ENCODE data around the gene PTPRU.
"Not testable (repeated sequence)": the region's sequence is repeated elsewhere in the genome, so short reads cannot be mapped to it uniquely, and the experiment has no call there.

PTPRU gene

DNA sequence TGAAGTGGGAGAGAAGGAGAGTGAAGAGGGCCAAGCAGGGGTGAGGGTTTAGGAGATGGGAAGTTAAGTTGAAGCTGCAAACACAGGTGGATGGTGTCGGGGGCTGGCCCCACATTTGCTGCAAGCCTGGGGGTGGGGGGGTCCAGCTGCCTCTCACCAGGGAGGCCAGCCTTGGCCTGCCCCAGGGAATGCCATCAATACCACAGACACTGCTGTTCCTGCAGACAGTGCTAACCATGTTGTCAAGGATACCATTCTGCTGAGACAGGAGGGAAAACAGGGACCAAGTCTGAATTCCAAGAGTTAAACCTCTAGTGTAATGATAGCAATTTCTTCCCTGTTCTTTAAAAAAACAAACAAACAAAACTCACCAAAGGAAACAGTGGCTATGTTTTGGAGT lies 13.6 kb upstream of the PTPRU start:
- DNase-seq: no peak

DNA sequence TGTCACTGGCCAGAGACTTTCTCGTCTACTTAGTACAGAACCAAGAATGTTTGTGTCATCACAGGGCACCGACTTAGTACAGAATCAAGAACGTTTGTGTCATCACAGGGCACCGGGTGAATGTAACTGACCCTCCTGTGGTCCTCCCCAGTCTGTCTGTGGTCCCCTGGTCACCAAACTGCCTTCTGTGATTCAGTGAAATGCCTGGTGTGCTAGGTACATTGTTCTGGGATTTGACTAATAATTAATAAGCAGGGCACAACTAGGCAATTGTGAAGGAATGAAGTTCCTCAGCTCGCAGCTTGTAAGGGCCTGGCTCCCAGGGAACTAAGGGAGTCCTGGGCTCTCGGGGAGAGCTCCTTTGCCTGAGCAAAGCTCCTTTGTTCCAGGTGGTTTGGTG lies 12.8 kb upstream of the PTPRU start:
- DNase-seq: no peak

DNA sequence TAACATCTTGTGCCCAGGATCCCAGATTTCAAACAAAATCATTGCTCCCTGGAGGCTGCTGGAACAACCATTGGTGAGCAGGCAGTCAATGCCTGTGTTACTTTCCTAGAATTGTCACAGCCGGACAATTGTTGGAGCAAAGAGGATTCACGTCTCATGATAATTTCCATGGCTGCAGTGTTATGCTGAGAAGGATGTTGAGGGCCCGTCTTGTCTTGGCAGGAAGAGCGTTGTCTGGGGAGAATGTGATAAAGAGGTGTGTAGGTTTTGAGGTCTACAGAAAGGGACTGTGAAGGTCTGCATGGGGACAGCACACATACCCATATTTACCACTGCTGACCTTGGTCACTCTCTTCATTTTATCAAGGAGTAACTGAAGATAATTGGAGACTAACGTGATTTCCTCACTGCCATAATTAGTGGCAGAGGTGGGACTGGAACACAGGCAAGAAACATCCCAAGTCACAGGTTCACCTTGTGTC lies 11.9 kb upstream of the PTPRU start:
- no peak for DNase-seq

DNA sequence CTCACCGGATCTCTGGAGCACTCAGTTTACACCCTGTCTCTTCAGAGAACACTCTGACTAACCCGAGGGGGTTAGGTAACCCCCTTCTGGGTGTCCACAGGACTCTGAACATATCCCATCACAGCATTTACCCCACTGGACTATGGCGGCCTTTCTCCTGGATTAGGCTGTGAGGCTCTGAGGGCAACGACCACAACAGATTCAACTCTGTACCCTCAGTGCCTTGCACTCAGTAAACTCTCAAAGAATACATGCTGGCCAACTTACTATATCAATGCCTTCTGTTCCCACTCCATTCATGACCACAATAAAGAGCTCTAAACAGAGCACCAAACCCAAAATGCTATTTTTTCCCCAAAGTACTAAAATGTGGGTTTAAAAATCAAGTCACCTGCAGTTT lies 11.0 kb upstream of the PTPRU start:
- DNase-seq: no peak

DNA sequence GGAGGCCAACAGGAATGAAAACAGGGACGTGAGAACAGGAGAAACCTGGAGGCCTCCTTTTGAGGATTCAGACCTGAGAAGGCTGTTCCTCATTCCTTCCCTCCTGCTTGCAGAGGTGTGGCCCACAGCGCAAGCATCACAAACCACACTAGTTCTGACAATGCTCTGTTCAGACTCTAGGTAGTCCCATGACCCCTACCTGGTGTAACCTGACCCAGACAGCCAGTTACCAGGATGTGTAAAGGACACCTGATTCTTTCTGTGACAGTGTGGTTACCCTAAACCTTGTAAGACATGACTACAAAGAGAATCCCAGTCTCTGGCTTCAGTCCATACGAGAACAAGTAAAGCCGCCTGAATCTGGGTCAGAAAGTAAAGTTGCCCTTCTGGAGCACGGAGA lies 8.8 kb upstream of the PTPRU start:
- DNase-seq: no peak

DNA sequence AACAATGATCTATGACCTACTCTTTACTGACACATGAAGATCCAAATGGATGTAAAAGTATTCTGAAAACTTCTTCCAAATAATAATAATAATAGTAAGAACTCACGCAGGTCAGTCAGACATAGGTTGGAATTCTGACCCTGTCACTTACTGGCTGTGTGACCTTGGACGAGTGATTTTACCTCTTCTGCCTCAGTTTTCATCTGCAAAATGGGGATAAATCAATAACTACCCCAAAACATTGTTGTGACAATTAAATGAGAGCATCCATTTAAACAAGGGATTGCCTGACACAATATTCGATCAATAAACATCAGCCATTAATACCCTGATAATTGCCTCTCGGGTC lies 6.1 kb upstream of the PTPRU start:
- no peak for DNase-seq

DNA sequence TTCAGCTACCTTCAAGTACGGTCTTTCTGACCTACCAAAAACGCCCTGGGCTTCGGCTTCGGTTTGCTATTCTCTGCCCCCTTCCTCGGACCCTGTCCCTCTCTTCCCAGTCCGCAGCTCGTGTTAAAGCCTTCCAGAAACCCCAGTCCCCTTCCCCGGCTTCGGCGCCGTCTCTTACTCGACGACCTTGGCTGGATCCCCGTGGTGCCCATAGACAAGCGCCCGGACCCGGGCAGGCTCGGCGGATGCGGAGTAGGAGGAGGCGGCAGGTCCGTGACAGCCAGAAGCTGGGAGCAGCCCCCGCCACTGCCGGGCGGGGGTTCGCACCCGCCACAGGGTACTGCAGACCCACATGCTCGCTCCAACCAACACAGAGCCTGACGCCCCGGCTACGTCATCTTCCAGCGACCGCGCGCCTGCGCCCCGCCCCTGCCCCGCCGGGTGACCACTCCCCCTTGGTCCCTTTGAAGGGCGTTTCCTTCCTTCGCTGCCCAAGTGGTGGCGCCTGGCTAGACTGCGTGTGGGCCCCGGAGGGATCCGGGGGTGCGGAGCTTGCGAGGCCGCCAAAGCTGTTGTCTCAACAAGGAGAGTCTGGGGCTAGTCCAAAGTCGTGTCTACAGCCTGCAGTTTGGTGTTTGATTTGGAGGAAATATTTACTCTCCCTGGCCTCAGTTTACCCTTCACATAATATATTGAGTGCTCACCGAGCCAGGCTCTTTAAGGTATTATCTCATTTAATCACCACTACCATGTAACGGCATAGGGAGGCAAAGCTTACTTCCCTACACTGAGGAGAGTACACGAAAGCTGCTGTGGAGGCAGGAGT lies 5.6 kb upstream of the PTPRU start, which contains the start of gene MECR:
Gene MECR, minus strand, starts transcription at position 382 of the 826 bp plus-strand sequence. Its CDS starts 28 bp downstream, at position 354.
- DNase-seq: peak; percentile 93

DNA sequence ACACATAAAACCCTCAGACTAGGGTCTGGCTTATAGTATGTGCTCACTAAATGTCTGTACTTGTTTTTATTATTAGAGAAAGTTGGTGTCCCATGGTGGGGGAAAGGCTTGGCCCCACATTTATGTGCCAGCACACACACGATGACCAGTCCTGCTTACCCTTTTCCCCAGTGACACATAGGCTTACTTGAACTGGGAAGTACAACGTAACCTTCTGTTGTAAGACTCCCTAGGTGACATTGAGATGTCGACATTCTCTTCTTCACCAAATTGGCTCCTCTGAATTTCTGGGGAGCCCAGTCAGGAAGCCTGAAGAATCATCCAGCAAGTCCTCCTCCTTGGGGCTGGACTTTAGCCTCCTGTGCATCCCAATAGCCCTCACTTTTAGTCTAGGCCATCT lies 3.9 kb upstream of the PTPRU start:
- no peak for DNase-seq

DNA sequence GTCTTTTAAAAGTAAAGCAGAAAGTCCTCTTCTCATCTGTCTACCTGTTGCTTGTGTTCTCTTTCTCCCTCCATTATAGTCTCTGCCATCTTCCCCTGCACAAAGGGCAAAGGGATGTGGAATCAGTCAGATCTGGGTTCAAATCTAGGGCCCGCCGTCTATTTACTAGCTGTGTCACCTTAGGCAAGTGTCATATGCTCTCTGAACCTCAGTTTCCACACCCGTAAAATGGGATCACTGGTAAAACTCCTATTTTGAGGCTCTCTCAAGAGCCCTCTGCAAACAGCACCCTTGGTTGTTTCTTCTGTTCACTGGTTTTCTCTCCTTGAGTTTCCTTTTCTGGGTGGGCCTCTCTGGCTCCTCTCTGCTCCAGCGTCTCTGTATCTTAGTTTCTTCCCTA lies 2.6 kb upstream of the PTPRU start:
- DNase-seq: no peak

DNA sequence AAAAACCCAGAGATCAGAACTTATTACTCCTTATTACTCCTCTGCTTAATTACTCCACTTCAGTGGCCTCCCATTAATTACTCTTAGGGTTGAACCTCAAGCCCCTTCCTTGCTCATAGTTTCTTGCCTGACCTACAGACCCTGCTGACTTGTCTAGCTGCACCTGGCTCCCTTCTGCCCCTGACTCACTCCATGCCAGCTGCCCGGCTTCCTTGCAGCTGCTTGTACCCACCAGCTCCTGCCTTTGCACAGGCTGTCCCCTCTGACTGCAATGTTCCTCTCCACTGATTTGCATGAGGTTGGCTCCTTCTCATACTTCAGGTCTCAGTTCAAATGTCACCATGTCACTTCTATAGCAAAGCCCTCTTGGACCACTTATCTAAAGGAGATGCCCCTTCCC lies 1.9 kb upstream of the PTPRU start:
- no peak for DNase-seq

DNA sequence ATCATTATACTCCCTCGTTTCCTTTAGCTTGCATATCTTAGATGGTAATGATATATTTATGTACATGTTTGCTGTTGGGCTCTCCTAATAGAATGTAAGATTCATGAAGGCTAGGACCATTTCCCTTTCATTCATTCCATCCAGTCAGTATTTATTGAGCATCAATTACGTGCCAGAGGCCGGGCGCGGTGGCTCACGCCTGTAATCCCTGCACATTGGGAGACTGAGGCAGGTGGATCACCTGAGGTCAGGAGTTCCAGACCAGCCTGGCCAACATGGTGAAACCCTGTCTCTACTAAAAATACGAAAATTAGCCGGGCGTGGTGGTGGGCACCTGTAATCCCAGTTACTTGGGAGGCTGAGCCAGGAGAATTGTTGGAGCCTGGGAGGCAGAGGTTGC lies 1.4 kb upstream of the PTPRU start:
- DNase-seq: not testable (repeated sequence)

DNA sequence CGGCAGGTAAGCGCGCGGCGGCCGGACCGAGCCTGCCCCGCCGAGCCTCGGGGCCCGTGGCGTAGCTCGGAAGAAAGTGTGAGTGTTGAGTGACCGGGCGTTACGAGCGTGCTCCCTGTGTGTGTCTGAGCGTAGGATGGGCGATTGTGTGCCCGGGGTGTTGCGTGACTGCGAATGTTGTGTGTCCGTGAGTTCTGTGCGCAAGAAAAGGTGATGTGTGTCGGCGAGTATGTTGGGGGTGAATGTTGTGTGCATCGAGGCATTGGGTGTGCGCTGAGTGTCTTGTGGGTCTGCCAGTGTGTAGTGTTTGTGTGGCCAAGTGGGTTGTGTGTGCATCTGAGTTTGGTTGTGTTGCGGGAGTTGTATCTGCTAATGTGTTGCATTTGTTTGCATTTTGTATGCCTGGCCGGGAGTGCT lies 398 bp downstream of the PTPRU start:
- no peak for DNase-seq

DNA sequence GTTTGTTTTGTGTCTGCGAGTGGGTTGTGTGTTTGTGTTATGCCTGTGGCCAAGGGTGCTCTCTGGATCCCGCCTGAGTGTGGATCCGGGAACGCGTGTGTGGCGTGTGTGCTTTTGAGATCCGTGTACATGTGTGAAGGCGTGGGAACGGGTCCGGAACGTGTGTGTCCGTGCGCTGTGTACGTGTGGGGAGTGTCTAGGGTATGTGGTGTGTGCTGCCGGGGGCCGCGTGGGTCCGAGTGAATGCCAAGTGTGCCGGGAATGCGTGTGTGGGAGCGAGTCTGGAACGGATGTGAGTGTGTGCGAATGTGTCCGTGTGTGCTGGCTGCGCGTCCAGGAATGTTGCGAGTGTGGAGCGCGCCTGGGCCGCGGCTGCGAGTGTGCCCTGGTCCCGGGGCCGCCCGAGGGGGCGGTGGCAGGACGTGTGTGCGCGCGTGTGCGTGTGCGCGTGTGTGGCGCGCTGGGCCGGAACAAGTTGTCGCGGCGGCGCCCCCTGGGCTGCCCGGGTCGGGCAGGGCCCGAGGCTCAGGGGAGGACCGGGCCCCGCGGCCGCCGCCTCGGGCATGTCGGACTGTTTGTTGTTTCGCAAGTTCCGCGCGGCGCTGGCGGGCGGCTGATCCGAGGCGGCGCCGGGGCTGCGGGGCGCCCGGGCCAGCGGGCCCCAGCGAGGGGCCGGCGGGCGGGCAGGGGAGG lies 953 bp downstream of the PTPRU start:
- no peak for DNase-seq

DNA sequence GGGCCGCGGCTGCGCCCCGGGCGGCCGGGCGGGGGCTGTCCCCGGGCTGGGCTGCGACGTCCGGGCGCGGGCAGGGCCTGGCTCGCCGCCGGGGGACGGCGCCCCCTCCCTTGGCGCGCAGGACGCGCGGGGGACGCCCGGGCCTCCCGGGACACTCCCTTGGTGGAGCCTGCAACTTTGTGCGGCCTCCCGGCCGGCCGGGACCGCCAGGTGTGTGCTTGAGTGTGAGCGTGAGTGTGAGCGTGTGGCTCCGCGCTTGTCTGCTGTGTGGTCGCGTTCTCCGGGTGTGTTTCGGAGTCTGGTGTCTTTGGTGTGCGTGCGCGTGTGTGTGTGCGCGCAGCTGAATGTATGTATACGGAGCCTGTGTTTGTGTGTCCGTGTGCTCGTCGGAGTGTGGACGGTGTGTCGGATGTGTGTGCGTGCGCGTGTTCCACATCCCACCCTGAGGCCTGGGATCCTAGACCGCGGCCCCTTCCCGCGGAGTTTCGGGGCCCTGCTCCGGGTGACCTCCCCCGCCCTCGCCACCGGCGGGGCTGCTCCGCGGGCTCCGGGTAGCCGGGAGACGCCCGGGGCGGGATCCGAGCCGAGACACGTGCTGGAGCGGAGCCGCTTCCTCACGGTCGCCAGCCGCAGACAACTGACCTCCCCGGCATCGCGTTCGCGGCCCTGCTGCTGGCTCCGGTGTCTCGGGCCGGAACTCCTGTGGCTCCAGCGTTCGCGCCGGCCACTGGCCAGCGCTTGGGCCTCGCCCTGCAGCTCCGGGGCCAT lies 1.7 kb downstream of the PTPRU start:
- no peak for DNase-seq

DNA sequence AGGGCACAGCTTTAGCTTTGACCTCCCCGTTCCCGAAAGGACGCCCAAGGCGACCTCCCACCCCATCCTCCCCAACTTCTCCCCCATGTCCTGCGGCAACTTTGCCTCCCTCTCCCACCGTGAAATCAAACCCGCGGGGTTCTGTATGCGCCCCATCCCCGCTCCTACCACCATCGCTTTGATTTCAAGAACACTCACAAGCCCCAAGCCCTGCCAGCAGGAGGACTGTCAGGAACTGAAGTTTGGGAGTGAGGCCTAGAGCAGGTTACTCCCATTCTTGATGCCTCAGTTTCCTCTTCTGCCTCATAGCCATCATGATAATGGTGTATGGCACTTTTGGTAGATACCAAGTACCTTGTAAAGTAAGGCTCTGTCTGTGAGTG lies 2.3 kb downstream of the PTPRU start:
- no peak for DNase-seq

DNA sequence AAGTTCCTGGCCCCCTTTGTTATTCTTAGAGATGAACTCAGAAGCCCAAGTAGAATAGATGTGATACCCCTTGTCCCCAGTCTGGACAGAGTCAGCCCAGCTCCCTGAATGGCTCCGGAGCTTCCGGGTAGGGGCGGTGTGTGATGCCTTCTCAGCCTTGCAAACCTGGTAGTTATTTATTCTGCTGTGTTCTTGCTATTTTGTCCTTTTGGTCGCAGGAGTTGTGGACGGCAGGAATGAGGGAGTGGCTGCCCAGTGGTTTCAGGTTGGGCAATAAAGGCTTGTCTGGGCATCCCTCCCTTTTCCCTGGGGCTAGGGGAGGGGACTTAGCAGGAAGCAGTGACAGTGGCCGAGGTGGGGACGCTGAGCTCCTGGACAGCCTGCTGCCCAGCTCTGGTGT lies 2.8 kb downstream of the PTPRU start:
- DNase-seq: no peak

DNA sequence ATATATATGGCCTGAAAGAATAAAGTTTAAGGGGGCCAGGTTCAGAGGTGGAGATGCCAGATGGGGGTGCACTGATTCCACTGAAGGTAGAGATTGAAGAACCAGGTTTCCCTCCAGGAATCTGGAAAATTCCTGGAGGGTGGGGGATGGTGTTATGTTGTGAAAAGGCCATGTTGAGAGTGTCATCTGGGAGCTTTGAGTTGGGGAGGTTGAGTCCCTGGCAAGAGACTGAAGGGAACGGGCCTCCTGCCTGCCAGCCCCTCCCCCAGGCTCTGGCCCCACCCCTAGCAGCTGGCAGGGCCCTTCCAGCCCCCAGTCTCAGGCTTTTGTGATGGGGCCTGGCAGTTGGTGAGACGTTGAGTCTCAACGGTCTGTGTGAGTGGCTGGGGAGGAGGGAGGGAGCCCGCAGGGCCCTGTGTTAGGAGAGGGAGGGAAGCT lies 4.1 kb downstream of the PTPRU start:
- DNase-seq: no peak

DNA sequence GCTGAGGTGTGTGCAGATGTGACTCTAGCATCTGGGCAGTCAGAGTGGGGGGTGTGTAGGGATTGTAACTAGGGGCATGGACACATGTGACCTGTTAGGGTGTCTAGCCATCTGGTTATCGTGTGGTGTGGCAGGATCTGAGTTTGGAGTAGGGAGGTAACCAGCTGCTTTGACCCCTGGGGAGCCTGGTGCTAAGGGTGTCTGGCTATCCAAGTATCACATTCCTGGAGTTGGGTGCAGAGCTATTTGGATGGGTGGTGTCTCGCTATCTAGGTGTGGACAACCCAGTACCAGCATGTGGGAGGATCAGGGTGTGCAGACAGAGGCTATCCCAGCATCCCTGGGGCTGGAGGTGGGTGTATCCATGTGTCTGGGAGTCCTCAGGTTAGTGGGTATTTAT lies 4.7 kb downstream of the PTPRU start:
- no peak for DNase-seq

DNA sequence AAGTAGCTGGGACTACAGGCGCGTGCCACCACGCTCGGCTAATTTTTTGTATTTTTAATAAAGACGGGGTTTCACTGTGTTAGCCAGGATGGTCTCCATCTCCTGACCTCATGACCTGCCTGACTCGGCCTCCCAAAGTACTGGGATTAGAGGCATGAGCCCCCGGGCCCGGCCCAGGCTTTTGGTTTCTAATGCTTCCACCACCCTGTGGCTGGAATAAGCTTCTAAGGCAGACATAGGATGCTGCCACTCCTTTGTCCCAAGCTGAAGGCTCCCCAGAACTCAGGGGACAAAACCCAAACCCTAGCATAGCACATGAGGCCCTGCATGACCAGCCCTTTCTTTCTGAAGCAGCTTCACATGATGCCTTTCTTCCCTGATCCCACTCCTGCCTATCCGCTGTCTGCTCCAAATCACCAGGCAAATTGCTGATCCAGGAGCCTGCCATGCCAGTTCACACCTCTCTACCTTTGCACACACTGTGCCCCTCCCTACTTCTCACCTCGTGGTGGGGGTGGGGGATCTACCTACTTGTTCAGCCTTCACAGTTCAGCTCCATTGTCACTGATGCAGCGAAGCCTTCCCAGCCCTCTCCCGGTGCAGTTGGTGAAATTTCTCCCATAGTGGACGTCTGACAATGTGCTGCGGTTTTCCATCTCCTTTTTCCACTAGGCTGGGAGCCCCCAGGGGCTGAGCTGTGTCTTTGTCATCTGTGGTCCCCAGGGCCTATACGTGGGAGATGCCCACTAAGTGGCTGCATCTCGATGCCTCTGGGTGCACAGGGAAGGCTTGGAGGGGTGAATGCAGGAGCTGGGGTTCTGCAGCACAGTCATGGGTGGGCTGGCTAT lies 6.9 kb downstream of the PTPRU start:
- no peak for DNase-seq

DNA sequence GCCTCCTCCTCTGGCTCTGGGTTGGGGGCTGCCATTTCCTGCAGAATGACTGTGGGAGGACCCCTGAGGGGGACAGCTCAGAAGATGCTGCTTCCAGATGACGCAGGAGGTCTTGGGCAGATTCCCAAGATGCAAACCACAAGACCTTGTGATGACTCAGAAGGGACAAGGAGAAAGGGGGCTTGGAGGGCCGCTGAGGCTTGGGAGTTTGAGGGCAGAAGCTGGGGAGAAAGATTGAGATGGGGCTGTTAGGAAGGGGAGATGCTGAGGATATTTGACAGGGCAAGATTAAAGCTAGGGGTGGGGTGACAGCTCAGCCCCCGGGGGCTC lies 7.5 kb downstream of the PTPRU start:
- DNase-seq: no peak

DNA sequence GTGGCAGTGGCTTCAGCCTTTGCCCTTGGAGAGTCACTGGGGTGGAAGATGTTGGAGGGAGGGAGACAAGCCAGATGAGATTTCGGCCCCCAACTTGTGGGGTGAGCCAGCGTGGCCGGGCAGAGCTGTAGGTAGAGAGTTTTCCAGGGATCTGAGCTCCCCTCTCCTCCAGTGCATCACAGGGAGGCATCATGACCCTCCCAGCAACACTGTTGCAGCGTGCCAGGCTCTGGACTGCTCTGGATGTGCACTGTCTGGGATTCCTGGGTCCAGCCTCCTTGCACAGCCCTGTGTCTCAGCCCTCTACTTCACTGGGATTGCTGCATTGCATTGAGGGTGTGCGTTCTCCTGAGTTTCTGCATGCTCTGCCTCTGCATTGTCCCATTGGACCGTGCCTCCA lies 8.9 kb downstream of the PTPRU start:
- DNase-seq: no peak

DNA sequence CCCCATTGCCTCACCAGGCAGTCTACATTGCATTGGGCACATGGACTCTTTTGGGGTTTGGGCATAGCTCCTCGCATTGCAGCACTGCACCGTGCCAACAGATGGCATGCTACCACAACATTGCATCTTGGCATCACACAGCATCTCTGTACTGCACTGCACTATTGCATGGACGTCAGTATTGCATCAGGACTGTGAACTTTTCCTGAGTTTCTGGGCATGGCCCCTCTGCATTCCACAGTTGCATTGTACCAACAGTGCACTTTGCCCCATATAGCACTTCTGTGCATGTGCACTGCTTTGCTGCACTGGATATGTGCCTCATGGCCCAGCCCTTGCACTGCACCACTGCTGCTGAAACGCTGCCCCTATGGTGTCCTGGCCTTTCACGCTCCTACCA lies 9.6 kb downstream of the PTPRU start:
- DNase-seq: no peak

DNA sequence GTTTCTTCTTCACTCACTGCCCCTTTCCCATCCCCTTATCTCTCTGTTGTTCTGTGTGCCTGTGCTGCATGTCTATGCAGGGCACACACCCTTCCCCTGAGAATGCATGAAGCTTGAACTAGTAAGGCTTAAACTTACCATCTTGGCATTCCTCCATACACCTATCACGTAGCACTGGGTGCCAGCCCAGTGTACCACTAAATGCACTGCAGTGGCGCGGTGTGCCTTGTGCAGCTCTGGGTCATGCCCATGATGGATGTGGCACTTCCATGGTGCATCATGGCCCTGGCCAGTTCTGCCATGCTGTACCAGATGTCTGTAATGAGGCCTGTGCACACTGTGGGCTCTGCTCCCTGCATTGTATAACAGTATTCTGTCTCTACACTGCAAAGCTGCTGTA lies 10.7 kb downstream of the PTPRU start:
- DNase-seq: no peak

Measured in activated CD4-positive, alpha-beta T cell treated with anti-CD3 and anti-CD28 coated beads for 1 hour (primary cell).